ENCODE measurements around the gene LRRC59. TPM values are rescaled to one million over a fixed set of nuclear protein-coding genes. Genes with fewer than 3 reads are reported as not detected.

Gene LRRC59
- total RNA-seq, 4 donors from 2014 or later, result 45.0 to 96.9 (median 64.4) TPM

DNA sequence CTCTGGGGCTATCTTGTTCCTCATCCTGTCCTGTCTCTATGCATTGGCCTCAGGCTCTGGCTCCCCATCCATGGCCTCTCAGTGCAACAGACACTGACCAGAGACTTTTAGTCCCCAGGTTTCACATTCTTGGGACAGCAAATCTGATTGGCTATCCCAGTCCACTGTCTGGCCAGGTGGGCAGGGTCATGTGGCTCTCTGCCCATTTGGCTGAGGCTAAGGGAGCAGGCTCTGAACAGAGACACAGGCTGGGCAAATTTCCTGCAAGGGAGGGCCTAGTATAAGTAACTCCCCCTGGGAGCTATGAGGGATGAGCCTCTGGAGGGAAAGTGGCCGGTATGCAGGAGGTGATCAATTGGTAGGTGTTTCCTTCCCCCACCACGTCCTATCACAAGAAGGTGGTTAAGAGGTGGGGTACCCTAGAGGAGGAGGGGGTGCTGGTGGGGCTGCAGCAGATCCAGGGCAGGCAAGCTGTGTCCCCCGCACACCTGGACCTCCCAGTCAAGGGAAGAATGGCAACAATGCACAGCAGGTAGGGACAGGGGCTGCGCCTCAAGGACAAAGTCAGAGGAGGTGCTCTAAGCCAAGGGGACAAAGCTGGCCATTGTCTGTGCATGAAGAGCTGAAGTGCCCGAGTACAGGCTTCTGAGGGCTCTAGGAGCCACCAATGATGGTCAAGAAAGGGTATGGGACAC lies 38.2 kb downstream of the LRRC59 start:
- in situ Hi-C loops (cut with MboI; ENCODE audit: low pct_ligation_motif_present in 1 of 4, low pct_unique_long_range_greater_than_20kb in 1 of 4, low sequenced_read_pairs in 3 of 4) (no loop called here), intact Hi-C loops (cut with DNase I; ENCODE audit: low total_unique reads) (no loop called here)
- no peak for DNase-seq
- peaks cover 0 to 7% (median 6%) of the 10 kb centered on the region in 4 donors for H3K4me1 ChIP-seq
- TF ChIP-seq POLR2AphosphoS5 (IDR thresholded peaks at IDR 0.05) (no peak), EP300 (IDR thresholded peaks at IDR 0.05; ENCODE audit: low read depth) (no peak), POLR2A (IDR thresholded peaks at IDR 0.05) (no peak)
- TF ChIP-seq, protein P1, sequence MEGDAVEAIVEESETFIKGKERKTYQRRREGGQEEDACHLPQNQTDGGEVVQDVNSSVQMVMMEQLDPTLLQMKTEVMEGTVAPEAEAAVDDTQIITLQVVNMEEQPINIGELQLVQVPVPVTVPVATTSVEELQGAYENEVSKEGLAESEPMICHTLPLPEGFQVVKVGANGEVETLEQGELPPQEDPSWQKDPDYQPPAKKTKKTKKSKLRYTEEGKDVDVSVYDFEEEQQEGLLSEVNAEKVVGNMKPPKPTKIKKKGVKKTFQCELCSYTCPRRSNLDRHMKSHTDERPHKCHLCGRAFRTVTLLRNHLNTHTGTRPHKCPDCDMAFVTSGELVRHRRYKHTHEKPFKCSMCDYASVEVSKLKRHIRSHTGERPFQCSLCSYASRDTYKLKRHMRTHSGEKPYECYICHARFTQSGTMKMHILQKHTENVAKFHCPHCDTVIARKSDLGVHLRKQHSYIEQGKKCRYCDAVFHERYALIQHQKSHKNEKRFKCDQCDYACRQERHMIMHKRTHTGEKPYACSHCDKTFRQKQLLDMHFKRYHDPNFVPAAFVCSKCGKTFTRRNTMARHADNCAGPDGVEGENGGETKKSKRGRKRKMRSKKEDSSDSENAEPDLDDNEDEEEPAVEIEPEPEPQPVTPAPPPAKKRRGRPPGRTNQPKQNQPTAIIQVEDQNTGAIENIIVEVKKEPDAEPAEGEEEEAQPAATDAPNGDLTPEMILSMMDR (IDR thresholded peaks at IDR 0.05), result no peak
- no peaks in the 10 kb centered on the region for H3K9me3 ChIP-seq
- peaks cover 0 to 23% (median 8%) of the 10 kb centered on the region in 4 donors for H3K36me3 ChIP-seq
- no peaks in the 10 kb centered on the region for H3K27me3 ChIP-seq
- H3K27ac ChIP-seq, result no peak overlapping the region
- H3K4me3 ChIP-seq, result no peak overlapping the region
- WGBS, 2 donors (ENCODE audit: low coverage in 1 of 2), result 83 to 84% methylated on average over 2 to 5 of the region's 5 CpGs

DNA sequence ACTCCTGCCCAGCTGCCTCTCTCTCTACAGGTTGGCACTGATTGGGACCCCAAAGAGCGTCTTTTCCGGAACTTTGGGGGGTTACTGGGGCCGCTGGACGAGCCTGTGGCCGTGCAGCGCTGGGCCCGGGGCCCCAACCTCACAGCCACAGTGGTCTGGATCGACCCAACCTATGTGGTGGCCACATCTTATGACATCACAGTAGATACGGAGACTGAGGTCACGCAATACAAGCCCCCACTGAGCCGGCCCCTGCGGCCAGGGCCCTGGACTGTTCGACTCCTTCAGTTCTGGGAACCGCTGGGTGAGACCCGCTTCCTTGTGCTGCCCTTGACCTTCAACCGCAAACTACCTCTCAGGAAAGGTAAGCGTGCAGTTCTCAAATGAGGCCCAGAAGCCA lies 39.1 kb downstream of the LRRC59 start:
- intact Hi-C loops (cut with DNase I; ENCODE audit: low total_unique reads), result no loop called here
- Histone ChIP-seq H3K4me3 (no peak overlapping the region), H3K36me3 (peaks cover 0 to 23% (median 11%) of the 10 kb centered on the region in 4 donors), H3K27me3 (no peaks in the 10 kb centered on the region), H3K4me1 (peaks cover 0 to 7% (median 6%) of the 10 kb centered on the region in 4 donors), H3K27ac (no peak overlapping the region), H3K9me3 (no peaks in the 10 kb centered on the region)
- TF ChIP-seq, protein P1 (IDR thresholded peaks at IDR 0.05), result no peak
- TF ChIP-seq EP300 (IDR thresholded peaks at IDR 0.05; ENCODE audit: low read depth), result no peak
- no peak for TF ChIP-seq POLR2AphosphoS5 (IDR thresholded peaks at IDR 0.05)
- TF ChIP-seq POLR2A (IDR thresholded peaks at IDR 0.05), result no peak
- no peak for DNase-seq
- in situ Hi-C loops (cut with MboI; ENCODE audit: low pct_ligation_motif_present in 1 of 4, low pct_unique_long_range_greater_than_20kb in 1 of 4, low sequenced_read_pairs in 3 of 4), result no loop called here
- 96% methylated on average over 17 of the region's 17 CpGs; no CpG with 5 or more reads in 1 of the 2 donors for WGBS, 2 donors (ENCODE audit: low coverage in 1 of 2)

DNA sequence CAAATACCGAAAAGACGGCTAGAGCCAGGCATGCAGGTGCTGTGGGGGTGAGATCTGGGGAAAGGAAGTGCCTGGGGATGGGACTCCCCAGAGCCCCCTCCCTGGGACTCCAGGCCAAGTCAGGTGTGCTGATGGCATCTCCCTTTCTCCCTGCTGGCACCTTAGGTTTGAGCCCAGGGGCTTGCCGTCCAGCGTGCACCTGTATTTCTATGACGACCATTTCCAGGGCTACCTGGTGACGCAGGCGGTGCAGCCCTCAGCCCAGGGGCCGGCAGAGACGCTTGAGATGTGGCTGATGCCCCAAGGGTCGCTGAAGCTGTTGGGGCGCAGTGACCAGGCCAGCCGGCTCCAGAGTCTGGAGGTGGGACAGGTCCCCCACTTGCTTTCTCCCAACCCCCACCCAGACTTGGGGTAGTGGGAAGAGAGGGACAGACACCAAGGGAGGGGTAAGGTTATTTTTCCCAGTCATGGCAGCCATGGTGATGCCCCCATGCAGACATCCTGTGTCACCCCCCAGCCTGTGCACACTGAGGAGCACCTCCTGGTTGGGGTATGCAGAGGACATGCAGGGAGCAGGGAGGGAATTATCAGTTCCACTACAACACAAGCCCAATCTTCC lies 40.3 kb downstream of the LRRC59 start:
- H3K36me3 ChIP-seq, result peaks cover 0 to 23% (median 11%) of the 10 kb centered on the region in 4 donors
- TF ChIP-seq POLR2A (IDR thresholded peaks at IDR 0.05), result no peak
- no peak for TF ChIP-seq POLR2AphosphoS5 (IDR thresholded peaks at IDR 0.05)
- TF ChIP-seq, protein P1 (IDR thresholded peaks at IDR 0.05), result no peak
- no peak for TF ChIP-seq EP300 (IDR thresholded peaks at IDR 0.05; ENCODE audit: low read depth)
- peaks cover 0 to under 1% (median 0%) of the 10 kb centered on the region in 4 donors for H3K4me1 ChIP-seq
- intact Hi-C loops (cut with DNase I; ENCODE audit: low total_unique reads) (no loop called here), in situ Hi-C loops (cut with MboI; ENCODE audit: low pct_ligation_motif_present in 1 of 4, low pct_unique_long_range_greater_than_20kb in 1 of 4, low sequenced_read_pairs in 3 of 4) (no loop called here)
- no peak overlapping the region for H3K27ac ChIP-seq
- H3K27me3 ChIP-seq, result no peaks in the 10 kb centered on the region
- no peak for DNase-seq
- no peak overlapping the region for H3K4me3 ChIP-seq
- H3K9me3 ChIP-seq, result no peaks in the 10 kb centered on the region
- WGBS, 2 donors (ENCODE audit: low coverage in 1 of 2), result 91% methylated on average over 12 of the region's 12 CpGs; no CpG with 5 or more reads in 1 of the 2 donors

DNA sequence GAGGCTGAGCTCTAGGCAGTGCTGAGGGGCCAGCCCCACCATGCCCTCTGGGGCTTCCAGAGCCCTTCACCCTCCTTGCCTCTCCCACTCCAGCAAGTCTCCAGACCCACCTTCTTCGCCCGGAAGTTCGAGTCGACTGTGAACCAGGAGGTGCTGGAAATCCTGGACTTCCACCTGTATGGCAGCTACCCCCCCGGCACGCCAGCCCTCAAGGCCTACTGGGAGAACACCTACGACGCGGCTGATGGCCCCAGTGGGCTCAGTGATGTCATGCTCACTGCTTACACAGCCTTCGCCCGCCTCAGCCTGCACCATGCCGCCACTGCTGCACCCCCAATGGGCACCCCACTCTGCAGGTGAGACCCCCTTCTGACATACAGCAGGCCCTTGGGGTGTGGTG lies 40.9 kb downstream of the LRRC59 start:
- 97% methylated on average over 12 of the region's 12 CpGs; no CpG with 5 or more reads in 1 of the 2 donors for WGBS, 2 donors (ENCODE audit: low coverage in 1 of 2)
- Histone ChIP-seq H3K27me3 (no peaks in the 10 kb centered on the region), H3K36me3 (peaks cover 0 to 23% (median 11%) of the 10 kb centered on the region in 4 donors), H3K27ac (no peak overlapping the region), H3K4me3 (no peak overlapping the region), H3K9me3 (no peaks in the 10 kb centered on the region), H3K4me1 (no peaks in the 10 kb centered on the region)
- in situ Hi-C loops (cut with MboI; ENCODE audit: low pct_ligation_motif_present in 1 of 4, low pct_unique_long_range_greater_than_20kb in 1 of 4, low sequenced_read_pairs in 3 of 4) (no loop called here), intact Hi-C loops (cut with DNase I; ENCODE audit: low total_unique reads) (no loop called here)
- DNase-seq, result no peak
- TF ChIP-seq EP300 (IDR thresholded peaks at IDR 0.05; ENCODE audit: low read depth) (no peak), POLR2A (IDR thresholded peaks at IDR 0.05) (no peak), POLR2AphosphoS5 (IDR thresholded peaks at IDR 0.05) (no peak)

All from transverse colon (tissue), 4 donors.